ENCODE measurements around the gene UGGT1.
"Not testable (repeated sequence)": the region's sequence is repeated elsewhere in the genome, so short reads cannot be mapped to it uniquely, and the experiment has no call there.

The UGGT1 gene

DNA sequence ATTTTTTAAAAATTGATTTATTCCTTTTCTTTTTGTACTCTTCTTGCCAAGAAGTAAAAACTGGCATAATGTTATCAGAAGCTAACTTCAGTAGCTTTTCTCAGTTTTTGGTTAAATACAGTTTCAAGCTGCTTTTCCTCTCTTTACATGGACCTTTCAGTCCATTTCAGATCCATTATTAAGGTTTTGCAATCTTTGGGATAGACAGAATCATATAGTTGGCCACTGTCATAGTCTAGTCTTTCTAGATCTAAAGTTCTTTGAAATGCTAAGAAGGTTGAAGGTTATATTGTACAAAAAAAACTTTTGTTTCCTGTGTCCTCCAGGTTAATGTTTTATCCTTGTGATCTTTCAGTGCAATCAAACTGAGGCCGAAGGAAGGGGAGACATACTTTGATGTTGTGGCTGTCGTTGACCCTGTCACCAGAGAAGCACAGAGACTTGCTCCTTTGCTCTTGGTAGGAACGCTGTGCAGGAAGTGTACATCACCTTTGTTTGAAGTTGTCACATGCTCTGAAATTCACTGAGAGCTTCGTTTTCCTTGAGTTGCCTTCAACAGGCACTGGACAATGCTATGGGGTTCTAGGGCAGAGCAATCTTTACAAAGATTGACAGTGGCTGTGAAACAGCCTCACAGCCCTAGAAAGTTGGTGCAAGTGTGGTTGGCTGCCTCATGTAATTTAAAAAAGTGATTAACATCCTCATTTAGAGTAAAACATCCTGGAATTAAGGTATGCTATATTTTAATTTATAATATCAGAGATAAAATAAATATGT is 79.1 kb downstream of the UGGT1 start:
- in situ Hi-C loops (cut with MboI; ENCODE audit: low sequenced_read_pairs): no loop called here

DNA sequence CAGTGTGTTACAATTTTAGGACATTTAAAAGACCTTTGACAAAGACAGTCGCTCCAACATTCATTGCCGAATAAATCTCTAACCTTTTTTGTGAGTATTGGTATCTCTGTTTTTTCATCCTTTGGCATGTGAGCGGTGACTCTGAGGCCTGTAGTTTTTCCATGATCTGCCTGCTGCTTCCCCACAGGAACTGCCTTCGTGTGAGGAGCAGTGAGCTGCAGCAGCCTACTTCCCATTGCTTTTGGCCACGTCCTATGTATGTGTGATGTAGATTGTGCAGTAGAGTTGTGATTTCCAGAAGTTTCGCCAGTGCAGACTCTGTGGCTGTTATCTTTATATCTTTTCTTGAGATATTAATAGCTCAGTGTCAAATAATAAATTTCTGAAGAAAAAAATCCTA is 79.8 kb downstream of the UGGT1 start:
- in situ Hi-C loops (cut with MboI; ENCODE audit: low sequenced_read_pairs): no loop called here

DNA sequence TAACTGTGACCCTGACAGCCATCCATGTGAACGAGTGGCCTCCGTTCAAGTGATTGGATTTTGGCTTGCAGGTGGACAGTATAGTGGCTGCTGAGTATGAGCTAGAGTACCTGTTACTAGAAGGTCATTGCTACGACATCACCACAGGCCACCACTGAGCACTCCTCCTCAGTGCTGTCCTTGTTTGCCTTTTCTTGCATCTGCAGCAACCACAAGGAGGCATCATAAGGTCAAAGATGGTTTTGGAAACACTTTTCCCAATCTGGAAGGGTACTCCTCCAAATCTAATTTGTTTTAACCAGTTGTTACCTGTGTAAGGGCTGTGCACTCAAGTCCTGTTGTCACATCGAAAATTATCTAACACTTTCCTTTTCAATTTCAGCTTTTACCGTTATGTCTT is 81.2 kb downstream of the UGGT1 start:
- in situ Hi-C loops (cut with MboI; ENCODE audit: low sequenced_read_pairs): no loop called here

DNA sequence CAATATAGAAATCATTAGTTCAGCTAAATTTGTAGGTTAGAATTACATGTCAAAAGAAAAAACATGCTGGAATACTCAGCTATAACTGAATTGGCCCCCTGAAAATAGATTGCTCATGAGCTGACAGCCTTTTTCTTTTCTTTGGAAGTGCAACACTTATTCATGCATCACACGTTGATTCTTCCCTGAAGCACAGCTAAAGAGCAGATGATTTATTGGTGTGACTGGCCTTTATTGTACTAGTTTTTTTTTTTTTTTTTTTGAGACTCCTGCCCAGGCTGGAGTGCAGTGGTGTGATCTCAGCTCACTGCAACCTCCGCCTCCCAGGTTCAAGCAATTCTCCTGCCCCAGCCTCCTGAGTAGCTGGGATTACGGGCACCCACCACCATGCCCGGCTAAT is 83.1 kb downstream of the UGGT1 start:
- in situ Hi-C loops (cut with MboI; ENCODE audit: low sequenced_read_pairs): not testable (repeated sequence)

DNA sequence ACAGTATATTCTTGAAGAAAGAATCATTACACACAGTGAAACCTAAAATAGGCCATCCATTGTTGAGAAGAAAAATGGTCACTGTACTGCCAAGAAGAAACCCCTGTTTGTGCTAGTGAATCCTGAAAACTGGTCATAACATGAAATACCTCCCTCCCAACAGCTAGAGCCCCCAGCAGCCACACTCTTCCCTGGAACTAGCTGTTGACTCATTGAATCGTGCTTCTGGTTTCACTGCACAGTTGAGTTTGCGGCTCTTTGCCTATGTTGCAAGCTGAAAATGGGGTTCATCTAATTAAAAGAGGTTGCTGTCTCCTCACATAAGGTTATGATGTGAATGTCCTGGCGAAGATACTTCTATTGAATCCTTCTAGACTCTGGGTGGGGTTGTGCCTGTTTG is 86.3 kb downstream of the UGGT1 start:
- in situ Hi-C loops (cut with MboI; ENCODE audit: low sequenced_read_pairs): no loop called here

DNA sequence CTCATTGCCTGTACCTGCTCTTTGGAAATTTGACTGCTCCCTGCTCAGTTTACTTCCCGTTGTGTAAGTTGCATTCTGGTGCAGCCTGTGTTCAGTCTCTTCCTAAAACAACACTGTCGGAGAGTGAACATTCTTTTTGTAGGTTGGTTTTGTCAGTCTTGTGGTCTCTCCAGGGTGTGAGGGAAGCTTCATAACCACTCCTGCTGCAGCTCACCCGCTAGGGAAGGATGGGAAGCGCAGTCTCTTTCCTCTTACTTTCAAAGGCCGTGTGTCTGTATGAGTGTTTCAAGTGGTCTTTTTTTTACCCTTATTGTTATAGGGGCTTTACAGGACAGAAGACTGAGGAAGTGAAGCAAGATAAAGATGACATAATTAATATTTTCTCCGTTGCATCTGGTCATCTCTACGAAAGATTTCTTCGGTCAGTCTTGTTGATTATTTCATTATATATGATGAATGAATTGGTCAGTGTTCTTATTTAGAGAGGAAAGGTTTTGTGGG is 87.2 kb downstream of the UGGT1 start:
- in situ Hi-C loops (cut with MboI; ENCODE audit: low sequenced_read_pairs): no loop called here

DNA sequence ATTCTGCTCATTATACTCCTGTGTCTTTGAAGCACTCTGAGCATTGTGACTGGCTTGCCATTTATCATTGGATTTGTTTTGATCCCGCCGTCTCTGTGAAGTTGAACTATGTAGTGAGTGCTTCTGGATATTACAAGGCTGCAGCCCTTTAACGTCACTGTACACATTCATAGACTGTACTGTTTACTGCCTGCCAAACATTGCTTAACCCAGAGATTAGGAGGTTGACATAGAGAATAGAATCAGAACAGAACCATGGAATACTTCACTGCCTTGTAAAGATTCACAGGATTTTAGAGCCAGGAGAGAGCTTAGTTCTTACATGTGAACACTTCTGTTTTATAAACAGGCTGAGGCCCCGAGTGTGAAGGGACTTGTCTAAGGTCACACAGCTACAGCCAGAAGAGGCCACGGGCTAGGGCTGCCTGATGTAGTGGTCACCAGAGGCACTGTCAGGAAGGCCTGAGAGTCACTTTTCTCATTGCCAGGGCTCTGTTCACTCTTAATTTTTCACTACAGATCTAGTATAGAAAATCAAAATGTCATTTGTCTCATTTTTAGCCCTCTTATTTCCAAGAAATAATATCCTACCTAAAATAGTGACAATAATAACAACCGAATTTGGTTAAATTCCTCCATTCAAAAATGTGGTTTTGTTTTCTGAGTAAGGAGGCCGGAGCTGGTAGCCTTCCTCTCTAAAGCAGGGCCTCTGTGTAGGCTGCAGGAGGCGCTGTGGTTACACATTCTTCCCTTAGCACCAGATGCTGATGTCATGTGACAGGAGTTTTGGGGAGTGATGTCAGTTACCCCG is 87.9 kb downstream of the UGGT1 start:
- in situ Hi-C loops (cut with MboI; ENCODE audit: low sequenced_read_pairs): no loop called here

DNA sequence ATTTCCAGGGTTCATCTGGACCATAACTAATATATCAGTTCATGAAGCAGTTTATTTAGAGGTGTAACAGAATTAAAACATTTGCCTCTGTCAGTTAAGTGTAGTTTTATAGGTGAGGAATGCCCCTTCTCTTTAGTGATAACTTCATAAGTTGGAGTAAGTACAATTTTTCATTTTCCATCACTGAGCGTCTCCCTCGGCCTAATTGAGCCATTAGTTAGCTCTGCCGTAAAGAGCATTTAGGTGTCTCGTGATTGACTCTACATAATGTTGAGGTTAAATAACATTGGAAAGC is 88.4 kb downstream of the UGGT1 start:
- in situ Hi-C loops (cut with MboI; ENCODE audit: low sequenced_read_pairs): no loop called here

DNA sequence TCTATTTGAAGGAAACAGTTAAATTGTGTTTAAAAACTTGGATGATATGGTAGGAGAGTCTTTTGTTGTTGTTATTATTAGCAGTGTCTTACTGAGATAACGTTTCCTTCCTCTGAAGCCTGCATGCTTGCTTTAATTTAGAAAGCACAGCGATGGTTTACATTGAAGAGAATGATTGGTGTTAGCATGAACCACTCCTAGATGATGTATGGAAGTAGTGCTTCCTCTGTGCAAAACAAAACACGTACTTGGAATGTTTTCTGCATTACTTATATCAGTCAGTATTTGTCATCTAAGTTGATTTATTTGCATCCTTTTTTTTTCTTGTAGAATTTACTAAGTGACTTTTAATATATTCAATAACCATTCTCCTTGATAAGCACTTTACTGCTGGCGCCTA is 89.0 kb downstream of the UGGT1 start:
- in situ Hi-C loops (cut with MboI; ENCODE audit: low sequenced_read_pairs): no loop called here

DNA sequence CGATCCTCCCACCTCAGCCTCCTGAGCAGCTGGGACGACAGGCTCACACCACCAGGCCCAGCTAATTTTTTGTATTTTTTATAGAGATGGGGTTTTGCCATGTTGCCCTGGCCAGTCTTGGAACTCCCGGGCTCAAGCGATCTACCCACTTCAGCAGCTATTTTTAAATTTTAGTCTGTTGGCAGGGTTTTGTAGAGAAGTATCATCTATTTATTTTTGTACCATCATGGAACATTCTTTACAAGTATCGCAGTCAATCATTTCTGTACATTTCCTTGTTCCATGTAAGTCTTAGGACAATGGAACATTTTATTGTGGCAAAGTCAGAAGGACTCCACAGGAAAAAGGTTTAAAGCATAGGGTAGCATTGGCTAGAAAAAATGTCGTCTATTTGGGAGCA is 94.6 kb downstream of the UGGT1 start:
- in situ Hi-C loops (cut with MboI; ENCODE audit: low sequenced_read_pairs): no loop called here

DNA sequence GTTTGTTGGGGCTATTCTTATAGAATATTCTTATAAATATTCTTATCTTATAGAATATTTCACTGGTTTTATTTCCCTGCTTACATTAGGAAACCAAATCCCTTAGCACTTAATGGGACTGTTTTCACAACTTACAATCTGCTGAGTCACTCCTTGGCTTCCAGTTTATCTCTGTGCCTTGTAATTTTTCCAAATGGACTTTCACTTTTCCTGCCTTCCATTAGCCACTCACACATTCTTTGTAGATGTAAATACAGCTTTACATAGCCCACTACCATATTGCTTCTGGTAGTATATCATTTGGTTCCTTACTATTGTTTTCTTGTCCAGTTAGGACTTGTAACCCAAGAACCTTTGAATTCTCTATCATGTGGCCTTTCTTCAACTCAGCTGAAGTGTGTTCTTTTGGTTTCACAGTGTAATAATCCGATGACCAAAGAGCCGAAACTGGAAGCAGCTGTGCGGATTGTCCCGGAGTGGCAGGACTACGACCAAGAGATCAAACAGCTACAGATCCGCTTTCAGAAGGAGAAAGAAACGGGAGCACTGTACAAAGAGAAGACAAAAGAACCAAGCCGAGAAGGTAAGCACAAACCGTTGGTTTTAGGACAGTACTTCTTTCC is 96.1 kb downstream of the UGGT1 start:
- in situ Hi-C loops (cut with MboI; ENCODE audit: low sequenced_read_pairs): no loop called here

DNA sequence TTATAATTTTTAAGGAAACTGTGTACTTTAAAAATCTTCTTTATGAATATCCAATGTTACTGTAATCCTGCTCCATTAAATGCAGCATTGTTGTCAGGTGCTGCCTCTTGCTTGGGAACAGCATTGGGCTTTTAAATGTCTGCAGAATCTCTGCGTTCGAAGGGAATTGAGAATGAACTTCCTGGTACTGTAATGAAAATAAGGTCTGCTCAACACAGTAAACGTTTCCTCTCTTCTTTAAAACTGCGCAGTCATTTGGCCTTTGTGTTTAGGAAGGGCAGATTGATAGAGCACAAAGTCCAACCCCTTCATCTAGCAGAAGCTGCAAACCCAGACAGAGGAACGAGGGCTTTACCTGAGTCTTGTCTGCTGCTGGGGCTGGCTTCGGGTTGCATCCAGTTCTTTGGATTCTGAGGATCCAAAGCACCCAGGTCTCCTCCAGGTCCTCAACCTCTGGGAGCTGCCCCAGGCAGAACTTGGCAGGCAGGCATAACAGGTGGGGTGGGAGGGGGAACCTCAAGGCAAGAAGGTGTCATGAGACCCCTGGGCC is 104.5 kb downstream of the UGGT1 start:
- in situ Hi-C loops (cut with MboI; ENCODE audit: low sequenced_read_pairs): no loop called here

DNA sequence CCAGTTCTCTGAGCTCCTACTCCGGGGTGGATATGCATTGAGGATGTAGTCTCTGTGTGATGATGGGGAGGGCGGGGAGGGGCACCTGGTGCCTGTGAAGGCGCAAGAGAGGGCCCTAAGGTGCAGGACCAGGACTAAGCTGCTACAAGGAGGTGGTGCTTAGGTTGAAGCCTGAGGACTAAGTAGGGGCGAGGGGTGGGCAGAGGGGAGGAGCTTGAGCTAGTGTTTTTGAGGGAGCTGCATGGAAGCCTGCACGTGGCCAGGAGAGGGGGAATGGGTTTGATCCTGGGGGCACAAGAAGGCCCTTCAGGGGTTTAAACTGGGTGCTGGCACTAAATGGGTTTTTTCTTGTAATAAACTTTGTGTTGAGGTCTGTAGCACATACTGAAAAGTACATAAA is 105.0 kb downstream of the UGGT1 start:
- in situ Hi-C loops (cut with MboI; ENCODE audit: low sequenced_read_pairs): no loop called here

DNA sequence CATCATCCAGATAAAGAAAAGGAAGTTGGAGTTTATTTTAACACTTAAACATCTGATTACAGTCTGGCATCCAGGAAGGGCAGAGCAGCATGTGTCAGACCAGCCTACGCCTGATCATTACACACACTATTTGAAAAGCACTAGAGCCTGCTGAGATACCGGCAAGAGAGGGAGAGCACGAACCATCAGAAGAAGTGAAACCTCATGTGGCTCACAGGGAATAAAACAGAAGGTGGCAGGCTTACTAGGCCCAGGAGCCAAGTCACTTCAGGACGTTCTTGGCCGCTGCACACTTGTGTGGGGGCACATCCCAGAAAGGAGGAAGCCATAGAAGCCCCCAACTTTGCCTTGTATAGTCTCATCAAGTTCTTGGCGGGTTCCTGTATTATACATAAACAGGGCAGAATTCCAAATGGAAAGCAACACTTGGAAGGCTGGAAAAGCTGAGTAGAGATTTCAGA is 105.5 kb downstream of the UGGT1 start:
- in situ Hi-C loops (cut with MboI; ENCODE audit: low sequenced_read_pairs): no loop called here

DNA sequence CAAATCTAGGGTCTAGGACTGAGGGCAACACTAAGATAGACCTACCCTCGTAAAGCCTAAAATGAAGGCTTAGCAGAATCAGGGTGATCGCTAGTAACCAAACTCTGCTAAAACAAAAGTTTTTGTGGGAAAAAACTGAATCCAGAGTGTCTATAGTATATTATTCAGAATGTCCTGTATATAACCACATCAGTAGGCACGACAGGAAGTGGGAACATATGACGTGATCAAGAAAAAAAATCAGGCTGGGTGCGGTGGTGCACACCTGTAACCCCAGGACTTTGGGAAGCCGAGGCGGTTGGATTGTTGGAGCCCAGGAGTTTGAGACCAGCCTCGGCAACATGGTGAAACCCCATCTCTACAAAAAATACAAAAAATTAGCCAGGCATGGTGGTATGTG is 106.1 kb downstream of the UGGT1 start:
- in situ Hi-C loops (cut with MboI; ENCODE audit: low sequenced_read_pairs): no loop called here

DNA sequence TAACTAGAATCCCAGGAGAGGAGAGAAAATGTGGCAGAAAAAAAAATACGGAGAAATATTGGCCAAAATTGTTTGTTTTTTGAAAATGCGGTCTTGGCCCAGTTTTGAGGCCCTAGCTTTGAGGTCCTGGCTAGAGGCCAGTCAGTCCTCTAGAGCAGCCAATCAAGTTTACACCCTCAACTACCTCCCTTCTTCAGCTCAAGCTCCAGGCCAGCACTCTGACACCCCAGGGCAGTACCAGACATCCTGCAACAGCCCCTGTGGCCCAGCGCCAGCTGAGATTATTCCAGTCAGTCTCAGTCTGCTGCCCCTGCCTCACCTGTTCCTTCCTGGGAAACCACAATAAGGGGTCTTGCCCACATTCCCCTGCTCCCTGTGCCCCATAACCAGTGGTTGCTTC is 107.7 kb downstream of the UGGT1 start:
- in situ Hi-C loops (cut with MboI; ENCODE audit: low sequenced_read_pairs): no loop called here

DNA sequence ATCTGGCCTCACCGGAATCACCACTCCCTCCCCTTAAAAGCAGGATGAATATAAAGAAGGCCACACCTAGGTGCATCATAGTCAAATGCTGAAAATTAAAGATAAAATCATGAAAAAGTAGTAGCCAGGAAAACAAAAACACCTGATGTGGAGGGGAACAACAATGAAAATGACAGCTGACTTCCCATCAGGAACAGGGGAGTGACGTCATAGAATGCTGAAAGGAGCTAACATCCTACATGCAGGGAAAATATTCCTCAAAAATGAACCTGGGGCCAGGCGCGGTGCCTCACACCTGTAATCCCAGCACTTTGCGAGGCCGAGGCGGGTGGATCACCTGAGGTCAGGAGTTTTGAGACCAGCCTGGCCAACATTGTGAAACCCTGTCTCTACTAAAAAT is 108.1 kb downstream of the UGGT1 start:
- in situ Hi-C loops (cut with MboI; ENCODE audit: low sequenced_read_pairs): no loop called here

DNA sequence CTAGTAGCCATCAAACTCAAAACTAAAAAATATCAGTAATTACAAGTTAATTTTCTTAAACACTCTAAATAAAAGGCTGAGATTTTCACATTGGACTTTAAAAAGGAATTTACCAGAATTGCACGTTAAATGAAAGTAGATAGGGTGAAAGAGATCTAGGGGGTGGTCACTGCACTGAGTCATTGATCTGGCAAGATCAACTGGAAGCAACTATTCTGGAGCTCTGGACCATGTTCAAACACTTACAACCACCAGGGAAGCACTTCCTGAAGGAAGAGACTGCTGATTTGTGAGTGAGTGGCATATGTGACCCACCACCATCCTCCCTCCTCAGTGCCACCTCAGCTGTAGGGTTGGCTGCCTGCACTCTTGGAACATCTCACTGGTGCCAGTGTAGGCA is 111.8 kb downstream of the UGGT1 start:
- in situ Hi-C loops (cut with MboI; ENCODE audit: low sequenced_read_pairs): no loop called here

DNA sequence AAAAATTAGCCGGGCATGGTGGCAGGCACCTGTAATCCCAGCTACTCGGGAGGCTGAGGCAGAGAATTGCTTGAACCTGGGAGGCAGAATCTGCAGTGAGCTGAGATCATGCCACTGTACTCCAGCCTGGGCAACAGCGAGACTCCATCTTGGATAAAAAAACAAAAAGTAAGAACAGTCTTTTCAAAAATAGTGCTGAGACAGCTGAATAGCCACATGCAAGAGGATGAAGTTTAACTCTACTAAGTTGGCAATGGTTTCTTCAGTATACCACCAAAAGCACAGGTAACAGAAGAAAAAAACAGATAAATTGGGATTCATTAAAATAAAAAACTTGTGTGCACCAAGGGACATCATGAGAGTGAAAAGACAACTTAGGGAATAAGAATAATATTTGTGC is 115.2 kb downstream of the UGGT1 start:
- in situ Hi-C loops (cut with MboI; ENCODE audit: low sequenced_read_pairs): no loop called here

DNA sequence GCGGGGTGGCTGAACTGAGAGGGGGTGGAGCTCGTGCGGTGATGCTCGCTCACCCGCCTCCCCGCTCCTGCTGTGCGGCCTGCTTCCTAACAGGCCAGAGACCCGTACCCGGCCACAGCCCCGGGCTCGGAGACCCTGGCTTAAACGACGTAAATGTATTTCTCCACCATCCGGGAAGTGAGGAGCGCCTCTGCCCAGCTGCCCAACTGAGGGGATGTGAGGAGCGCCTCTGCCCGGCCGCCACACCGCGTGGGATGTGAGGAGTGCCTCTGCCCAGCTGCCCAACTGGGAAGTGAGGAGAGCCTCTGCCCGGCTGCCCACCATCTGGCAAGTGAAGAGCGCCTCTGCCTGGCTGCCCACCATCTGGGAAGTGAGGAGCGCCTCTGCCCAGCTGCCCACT is 117.0 kb downstream of the UGGT1 start:
- in situ Hi-C loops (cut with MboI; ENCODE audit: low sequenced_read_pairs): no loop called here

DNA sequence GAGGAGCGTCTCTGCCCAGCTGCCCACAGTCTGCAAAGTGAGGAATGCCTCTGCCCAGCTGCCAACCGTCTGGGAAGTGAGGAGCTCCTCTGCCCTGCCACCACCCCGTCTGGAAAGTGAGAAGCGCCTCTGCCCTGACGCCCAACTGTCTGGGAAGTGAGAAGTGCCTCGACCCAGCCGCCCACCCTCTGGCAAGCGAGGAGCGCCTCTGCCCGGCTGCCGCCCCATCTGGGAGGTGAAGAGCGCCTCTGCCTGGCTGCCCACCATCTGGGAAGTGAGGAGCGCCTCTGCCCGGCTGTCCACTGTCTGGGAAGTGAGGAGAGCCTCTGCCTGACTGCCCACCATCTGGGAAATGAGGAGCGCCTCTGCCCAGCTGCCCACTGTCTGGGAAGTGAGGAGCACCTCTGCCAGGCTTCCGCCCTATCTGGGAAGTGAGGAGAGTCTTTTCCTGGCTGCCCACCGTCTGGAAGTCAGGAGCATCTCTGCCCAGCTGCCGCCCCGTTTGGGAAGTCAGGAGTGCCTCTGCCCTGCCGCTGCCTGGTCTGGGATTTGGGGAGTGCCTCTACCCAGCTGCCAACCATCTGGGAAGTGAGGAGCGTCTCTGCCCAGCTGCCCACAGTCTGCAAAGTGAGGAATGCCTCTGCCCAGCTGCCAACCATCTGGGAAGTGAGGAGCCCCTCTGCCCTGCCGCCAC is 117.8 kb downstream of the UGGT1 start:
- in situ Hi-C loops (cut with MboI; ENCODE audit: low sequenced_read_pairs): not testable (repeated sequence)
